HG02798 (cell line): ENCODE measurements around the gene SLC9A1.
"Not testable (repeated sequence)": the region's sequence is repeated elsewhere in the genome, so short reads cannot be mapped to it uniquely, and the experiment has no call there.

Experiments used
- ATAC-seq: cut with Tn5 transposase; IDR thresholded peaks from one replicate; pipeline ENCODE4 v1.9.1; 2021; ENCODE audit warnings: mild to moderate bottlenecking; ENCODE audit not compliant: unreplicated experiment, poor library complexity

The SLC9A1 gene

DNA sequence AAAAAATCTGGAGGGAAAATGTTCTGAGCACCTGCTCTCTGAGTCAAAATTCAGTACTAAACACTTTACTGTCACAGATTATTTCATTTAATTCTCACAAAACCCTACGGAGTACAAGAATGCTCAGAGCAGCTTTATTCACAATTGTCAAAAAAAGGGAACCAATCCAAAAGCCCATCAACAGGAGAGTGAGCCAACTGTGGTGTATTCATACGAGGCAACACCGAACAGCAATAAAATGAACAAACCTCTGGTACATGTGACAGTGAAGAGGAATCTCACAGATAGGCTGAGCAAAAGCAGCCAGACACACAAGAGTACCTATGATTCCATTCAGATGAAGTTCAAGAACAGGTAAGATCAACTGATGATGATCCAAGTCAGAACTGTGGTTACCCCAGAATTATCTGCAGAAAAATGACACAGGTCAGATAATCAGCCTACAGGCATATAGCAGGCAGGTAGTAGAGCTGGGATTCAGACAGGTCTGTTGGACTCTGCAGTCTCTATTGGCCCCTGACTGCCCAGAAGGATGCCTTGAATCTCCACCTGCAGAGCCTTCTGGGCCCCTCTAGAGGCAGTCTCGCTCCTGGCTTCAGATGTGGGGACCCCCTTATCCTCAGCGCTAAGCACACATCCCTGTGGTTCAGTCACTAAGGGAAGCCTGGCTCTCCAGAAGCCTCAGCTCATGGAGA is 19.2 kb downstream of the SLC9A1 start:
- no peak for ATAC-seq

DNA sequence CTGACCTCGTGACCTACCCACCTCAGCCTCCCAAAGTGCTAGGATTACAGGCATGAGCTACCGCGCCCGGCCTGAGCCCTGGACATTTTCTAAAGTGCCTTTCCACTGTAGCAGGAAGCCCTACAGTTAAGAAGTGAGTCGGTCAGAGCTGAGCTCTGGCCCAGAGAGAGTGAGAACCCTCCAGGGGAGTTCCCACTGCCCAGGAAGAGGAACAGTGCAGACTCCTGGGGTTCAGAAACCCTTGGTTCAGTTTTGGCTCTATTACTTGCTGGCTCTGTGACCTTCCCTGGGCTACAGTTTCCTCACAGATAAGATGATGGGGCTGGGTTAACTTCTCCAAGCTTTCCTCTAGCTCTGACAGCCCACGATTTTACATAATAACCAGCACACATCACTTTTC is 20.9 kb downstream of the SLC9A1 start:
- ATAC-seq = peak; percentile 63

DNA sequence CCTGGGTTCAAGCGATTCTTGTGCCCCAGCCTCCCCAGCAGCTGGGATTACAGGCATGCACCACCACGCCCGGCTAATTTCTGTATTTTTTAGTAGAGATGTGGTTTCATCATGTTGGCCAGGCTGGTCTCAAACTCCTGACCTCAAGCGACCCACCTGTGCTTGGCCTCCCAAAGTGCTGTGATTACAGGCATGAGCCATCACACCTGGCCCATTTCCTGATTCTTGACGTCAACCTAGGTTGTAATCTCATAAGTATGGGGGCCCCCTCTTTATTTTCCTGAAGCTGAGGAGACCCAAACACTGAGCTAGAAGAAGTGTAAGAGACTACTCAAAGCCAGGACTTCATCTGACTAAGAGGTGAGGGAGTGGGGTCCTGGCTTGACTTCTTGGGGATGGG is 21.8 kb downstream of the SLC9A1 start:
- no peak for ATAC-seq

DNA sequence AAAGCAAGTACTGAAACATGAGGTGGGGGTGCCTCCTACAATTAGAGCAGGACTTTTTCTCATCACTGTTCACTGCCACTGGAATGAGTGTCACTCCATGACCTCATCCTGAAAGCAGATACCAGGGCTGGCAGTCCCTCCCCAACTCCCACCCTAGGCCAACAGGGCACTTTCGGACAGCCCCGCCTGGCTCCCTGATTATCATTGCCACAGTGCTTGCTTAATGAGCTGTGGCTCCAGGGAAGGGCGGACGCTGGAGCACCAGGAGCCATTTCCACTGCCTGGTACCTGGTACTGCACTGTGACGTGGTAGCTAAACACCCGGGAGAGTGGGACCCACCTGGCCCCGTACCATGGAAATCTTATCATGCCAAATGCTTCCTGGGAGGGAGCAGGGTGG is 22.3 kb downstream of the SLC9A1 start:
- no peak for ATAC-seq

DNA sequence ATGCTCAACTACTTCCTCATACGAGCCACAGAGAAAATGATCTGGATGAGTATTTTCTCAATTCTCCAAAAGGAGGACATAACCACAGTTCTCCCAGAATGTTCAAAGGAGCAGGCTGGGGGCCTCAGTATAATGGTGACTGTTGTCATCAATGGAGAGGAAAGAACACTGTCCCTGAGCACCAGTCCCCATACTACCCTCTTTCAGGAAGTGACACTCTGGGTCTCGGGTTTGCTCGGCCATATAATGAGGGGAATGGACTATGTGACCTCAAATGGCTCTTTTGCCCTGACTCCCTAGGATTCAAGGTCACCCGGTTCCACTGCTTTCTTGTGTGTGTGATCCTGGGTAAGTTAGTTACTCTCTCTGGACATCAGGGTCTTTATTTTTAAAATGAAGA is 22.8 kb downstream of the SLC9A1 start:
- ATAC-seq = no peak

DNA sequence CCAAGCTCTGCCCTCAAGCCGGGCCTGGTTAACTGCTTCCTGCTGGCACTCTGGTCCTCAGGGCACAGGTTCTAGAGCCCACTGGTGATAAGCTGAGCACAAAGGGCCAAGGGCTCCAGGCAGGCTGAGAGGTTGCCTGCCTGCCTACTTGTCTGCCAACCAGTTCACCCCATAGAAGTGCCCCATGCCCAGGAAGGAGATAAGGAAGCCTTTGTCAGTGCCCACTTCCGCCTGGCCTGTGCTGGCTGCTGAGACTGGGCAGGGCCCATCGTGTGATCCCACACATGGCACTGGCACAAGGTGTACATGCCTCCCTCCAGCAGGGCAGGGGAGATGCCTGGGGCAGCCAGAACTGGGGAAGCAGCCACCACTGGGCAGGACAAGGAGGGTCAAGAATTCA is 24.1 kb downstream of the SLC9A1 start:
- no peak for ATAC-seq

DNA sequence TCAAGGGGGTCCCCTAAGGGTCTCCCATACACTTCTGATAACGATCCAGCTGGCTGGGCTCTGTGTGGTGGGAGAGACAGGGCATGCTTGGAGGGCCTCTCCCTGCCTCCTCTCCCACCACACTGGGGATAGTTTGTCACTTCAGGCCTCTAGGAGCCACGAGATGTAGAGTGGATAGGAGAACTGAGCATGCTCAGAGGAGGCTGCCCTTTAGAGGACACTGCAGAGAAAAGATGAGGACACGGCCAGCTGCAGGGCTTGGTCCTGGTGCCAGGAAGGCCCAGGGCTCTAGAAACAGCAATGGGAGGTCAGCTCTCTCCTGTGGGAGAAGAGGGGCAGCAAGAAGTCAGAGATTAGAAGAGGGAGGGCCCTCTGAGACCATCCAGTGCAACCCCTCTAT is 25.7 kb downstream of the SLC9A1 start:
- ATAC-seq = no peak

DNA sequence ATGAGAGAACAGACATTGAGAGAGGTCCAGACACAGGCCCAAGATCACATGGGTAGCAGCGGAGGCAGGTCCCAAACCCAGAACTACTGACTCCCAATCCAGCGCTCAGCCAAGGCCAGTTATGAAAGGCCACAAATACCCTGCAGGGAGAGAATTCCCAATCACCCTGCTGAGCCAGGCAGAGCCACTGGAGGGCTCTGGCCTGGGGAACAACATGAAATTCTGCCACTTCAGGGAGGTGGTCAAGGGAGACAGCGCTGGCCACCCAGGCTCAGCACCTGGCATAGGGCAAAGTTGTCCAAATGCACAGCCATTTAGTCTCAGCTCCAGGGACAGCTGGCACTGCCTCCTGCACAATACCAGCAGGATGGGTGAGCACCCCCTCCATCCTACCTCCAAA is 27.5 kb downstream of the SLC9A1 start:
- ATAC-seq = no peak

DNA sequence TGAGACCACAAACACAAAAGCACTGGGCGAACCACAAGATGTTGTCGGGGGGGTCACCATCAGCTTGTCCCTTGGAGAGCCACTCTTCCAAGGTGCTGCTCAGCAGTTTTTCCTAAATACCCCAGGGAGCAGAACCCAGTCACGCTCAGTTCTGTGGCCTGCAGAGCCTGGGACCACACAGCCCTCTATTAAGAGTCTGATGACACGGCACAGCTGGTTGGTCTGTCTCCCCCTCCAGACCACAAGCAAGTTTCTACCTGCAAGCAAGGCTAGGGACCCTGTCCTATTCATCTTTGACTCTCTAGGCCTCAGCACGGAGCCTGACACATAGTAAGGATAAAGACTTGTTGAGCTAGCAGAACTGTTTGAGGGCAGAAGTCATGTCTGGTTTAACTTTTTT is 28.5 kb downstream of the SLC9A1 start:
- ATAC-seq = no peak

DNA sequence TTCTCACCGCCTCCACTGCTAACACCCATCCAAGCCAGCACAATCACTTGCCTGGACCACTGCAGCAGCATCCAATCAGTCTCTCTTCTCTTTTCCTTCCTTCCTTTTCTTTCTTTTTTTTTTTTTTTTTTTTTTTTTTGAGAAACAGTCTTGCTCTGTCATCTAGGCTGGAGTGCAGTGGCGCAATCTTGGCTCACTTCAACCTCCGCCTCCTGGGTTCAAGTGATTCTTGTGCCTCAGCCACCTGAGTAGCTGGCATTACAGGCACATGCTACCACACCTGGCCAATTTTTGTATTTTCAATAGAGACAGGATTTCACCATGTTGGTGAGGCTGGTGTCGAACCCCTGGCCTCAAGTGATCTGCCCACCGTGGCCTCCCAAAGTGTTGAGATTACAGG is 29.8 kb downstream of the SLC9A1 start:
- not testable (repeated sequence) for ATAC-seq

DNA sequence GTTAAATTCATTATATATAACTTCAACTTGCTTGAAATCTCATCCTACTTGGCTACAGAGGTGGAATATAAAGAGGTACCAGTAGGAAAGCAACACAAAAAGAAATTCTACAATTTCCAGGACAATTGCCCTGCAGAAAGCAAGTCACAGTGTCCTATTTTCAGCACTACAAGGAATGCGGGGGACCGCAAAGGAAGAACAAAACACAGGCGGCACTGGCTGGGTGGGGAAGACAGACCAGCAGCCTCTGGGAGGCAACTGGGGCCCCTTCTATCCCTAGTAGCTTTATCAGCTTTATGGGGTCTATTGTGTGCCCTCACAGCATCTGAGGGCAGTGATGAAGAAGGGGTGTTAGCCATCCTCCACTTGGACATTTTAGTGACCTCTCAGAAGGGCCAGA is 30.5 kb downstream of the SLC9A1 start:
- no peak for ATAC-seq

DNA sequence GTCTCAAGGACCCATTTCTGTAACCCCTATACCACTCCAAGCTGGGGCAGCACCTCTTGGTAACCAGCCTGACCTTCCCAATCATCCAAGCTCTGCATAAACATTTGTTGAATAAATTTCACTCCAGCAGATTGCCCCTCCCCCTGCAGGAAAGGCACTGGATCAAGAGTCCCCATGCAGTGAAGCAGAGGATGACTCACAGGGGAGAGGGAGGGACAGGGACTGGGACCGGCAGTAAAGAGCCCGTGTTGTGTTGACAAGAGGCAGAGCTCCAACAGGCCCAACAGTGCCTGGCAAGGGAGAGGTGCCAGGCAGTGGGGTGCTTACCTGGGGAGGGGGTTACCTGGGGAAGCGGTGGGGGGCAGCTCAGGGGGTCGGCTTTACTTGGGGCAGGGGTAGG is 32.3 kb downstream of the SLC9A1 start:
- ATAC-seq = no peak

DNA sequence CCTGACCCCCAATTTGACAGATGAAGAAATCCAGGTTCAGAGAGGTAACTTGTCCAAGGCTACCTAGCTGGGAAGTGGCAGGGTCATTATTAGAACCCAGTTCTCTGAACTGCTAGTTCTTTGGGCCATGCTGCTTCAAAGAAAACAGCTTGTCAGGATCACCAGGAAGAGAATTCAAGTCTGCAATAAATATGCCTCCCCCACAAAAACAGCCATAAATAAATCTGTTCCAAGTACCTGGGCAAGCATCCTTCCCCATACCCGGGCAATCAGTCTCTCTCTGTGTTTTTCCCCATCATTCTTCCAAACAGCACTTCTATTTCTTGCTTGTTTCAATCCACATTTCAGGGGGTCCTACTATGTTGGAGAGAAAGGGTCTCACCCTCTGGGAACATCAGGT is 34.1 kb downstream of the SLC9A1 start:
- ATAC-seq = no peak

DNA sequence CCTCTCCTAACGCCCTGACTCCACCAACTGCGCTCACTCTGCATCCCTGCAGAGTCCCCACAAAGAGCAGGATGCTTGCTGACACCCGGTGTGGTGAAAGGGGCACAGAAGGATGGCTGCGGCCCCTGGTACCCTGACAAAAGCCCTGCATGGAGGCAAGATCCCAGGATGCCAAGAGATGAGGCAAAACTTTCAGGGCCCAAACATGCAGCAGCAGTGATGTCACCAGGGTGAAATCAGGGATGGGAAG is 36.6 kb downstream of the SLC9A1 start:
- no peak for ATAC-seq

DNA sequence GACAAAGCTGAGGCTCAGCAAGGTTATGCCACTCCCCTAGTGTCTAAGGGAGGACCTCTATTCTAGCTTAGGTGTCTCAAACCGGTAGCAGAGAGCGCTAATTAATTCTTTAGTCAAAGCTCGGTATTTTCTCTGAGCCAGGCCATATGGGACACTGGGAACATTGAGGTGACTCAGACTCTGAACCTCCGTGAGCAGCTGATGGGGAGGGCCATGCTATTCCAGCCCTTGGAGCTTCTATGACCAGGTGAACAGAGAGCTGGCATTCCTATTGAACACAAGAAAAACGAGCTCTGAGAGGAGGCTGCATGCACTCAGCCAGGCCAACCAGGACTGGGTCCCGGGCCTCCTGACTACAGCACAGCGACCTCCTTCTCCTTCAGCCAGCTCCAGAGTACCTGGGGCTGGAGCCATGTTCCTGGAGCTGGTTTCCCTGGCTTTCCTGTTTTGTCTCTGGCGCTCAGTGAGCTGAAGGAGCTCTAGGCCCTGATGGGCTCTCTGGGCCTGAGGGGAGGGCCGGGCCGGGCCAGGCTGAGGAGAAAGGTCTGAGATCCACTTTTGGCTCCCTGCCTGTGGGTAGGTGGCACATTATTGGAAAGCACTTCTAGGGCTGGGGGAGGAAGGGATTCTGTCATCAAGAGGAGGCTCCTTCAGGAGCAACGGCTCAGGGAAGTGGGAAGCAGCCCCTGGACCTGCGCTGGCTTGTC is 37.0 kb downstream of the SLC9A1 start:
- ATAC-seq = no peak

DNA sequence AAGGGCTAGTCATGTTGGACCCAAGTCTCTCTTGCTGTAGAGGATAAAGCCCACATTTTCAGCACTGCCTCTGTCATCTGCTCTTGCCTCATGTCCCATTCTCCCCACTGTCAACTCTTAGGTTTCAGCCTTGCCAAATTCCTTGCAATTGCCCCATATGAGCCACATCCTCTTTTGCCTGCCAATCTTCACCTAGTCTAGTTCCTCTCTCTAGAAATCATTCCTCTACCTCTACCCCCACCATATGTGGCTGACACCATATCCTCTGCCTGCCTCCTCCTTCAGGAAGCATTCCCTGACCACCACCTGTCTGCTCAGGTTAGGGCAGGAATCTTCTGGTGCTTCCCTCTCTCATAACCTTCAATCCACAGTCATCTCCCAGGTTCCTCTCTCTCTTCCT is 38.2 kb downstream of the SLC9A1 start:
- ATAC-seq = no peak

DNA sequence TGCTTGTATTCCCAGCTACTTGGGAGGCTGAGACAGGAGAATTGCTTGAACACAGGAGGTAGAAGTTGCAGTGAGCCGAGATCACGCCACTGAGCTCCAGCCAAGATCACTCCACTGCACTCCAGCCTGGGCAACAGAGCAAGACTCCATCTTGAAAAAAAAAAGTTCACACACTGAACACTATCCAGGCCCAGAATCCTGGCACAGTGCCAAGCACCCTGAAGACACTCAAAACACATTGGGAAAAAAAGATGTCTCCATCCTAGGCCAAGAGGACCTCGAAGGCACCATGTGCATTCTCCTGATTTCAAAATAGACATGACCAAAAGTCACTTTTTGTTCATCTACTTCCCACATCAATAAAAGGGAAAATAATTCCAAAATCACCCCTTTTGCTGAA is 38.7 kb downstream of the SLC9A1 start:
- ATAC-seq = no peak

DNA sequence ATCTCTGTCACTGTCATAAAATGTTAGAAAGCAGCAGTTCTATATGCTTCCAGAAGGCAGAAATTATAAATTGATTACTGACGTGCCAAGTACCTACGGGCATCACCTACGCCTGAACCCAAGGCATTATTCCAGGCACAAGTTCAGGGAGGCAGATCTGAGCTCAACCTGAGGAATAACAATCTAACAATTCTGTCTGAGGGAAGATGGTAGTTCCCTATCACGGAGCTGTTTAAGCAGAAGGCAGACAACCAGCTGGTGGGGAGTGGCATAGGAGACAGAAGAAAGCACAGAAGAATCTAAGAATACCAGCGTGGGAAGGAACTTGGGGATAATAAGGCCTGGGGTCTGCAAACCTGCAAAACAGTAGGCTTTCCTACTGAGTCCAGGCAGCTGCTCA is 40.4 kb downstream of the SLC9A1 start:
- no peak for ATAC-seq

DNA sequence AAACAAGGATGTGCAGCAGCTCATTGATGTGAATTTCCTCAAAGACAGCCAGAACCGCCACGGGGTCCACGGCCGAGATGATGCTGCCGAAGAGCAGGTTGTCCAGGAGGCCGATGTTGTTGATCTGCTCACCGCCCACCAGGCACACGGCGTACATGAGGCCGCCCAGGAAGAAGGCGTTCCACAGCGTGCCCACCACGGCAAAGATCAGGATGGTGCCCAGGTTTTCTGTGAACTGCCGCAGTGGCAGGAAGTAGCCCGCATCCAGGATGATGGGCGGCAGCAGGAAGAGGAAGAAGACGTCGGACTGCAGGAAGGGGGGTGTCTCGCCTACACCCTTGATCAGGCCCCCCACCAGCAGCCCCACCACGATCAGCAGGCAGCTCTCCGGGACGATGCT is 41.1 kb downstream of the SLC9A1 start:
- ATAC-seq = no peak

DNA sequence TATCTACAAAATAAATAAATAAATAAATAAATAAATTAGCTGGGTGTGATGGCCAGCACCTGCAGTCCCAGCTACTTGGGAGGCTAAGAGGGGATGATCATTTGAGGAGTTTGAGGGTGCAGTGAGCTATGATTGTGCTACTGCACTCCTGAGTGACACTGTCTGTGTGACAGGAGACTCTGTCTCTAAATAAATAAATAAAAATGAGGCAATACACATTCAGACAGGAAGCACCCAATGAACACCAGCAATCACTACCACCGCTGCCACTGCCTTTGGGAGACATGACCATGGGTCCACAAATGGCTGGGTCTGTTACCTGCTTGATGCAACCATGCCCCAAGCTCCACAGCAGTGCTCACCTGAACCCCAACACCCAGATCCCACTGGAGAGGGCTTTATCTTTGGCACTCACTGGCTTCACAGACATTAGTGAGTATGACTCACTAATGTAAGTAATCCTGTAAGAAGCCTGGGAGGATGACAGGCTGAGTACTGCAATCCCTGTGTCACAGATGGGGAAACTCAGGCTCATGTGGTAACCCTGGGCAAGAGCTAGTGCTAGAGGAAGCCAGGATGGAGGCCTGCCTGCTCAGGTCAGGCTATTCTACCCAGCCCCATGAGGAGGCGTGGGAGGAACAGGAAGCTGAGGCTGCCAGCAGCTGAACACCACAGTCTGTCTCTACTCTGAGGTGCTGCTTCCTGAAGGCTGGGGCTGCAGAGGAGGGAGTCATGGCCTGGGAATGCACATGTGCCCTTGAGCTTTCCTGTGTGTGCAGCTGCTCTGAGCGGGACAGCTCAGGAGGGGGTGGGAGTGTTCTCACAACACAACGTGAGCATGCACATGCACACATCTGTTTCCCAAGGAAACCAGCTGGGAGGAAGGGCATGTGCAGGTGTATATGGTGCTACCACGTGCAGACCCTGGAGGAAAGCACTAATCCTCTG is 43.0 kb downstream of the SLC9A1 start:
- ATAC-seq = peak; percentile 58

DNA sequence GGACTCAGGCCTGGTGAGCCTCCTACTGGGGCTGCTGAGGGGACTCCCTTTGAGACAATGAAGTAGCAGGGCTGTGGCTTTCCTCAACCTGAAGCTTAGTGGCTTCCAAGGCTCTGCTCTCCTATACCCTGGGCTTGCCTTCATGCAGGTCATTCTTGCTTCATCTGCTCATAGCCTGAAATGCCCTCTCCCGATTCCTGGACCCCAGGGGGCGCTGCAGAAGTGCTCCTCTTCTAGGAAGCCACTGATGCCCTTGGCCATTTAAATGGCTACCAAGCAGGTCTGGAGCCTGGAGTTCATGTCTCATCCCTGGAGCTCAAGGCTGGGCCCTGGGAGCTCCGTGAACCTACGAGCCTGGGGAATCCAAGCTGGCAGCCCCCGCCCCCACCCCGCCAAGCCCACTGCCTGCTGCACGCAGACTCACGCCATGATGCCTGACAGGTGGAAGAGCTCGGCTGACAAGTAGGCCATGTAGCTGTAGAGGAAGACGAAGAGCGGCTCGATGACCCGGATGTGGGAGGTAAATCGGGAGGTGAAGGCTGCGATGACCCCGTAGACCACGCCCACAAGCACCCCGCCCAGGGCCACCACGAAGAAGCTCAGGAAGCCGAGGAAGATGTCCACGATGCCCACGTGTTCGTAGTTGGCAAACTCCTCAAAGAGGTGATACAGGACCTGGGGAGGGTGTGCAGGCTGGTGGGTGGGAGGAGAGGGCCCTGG is 45.7 kb downstream of the SLC9A1 start:
- ATAC-seq = no peak
